Loucy (cell line): ENCODE results near the gene SLC43A2.

Experiments used
- CTCF ChIP-seq: fragments of 200-600 bp; sonication (generic); conservative IDR thresholded peaks from 2 replicates; pipeline ENCODE4 v1.5.1; 2014; ENCODE audit warnings: mild to moderate bottlenecking, antibody characterized with exemption, low read length
- EZH2phosphoT487 ChIP-seq: fragments of 200-600 bp; IDR thresholded peaks from 2 replicates; pipeline ENCODE4 v1.6.1; 2018; ENCODE audit warnings: antibody characterized with exemption, mild to moderate bottlenecking, moderate library complexity, borderline replicate concordance

GRCh38 chr17:1554751-1555540 lies 73.7 kb downstream of the SLC43A2 start:
- TF ChIP-seq CTCF = no peak
- no peak for TF ChIP-seq EZH2phosphoT487
